IMR-90 (cell line): ENCODE data around the gene CDK11A. TPM values are rescaled to one million over a fixed set of nuclear protein-coding genes. Genes with fewer than 3 reads are reported as not detected.
A peak's percentile ranks its signal among the peaks of the same experiment; 100 is the strongest.
"Not testable (repeated sequence)": the region's sequence is repeated elsewhere in the genome, so short reads cannot be mapped to it uniquely, and the experiment has no call there.

Source experiments
- ATAC-seq: fragments of 200-7000 bp; cut with Tn5 transposase; 2 replicates; pipeline ENCODE4 v1.9.1; 2020; ENCODE audit warnings: low read depth, mild to moderate bottlenecking, moderate library complexity
- BruUV-seq: library from RNA; stranded (reverse); fragments of 400-500 nt; replicated peaks from 2 replicates; lab custom pipeline; 2021; lab: Mats Ljungman, UMichigan
- CTCF ChIA-PET: fragments of 300-600 bp; formaldehyde crosslinking; extraction: SDS; loops from one replicate; lab custom pipeline; 2021; ENCODE audit warnings: antibody characterized with exemption; lab: Yijun Ruan, JAX
- POLR2A ChIA-PET: fragments of 300-600 bp; sonication (Branson Sonifier 250); formaldehyde crosslinking; loops from one replicate; lab custom pipeline; 2022; ENCODE audit warnings: antibody characterized with exemption; ENCODE audit not compliant: unreplicated experiment; lab: Charles Lee
- DNase-seq: peaks from one replicate; pipeline ENCODE4 v3.0.0; 2013
- H2AFZ ChIP-seq: replicated peaks from 2 replicates; pipeline ENCODE3; 2013; ENCODE audit warnings: low read length, mild to moderate bottlenecking; ENCODE audit not compliant: poor library complexity
- H2AK5ac ChIP-seq: 2 replicates; pipeline ENCODE4 v1.6.1; 2013; ENCODE audit warnings: low read depth, low read length, inconsistent platforms
- H2AK9ac ChIP-seq: replicated peaks from 2 replicates; pipeline ENCODE3; 2013; ENCODE audit warnings: mild to moderate bottlenecking, low read depth, low read length, moderate library complexity; ENCODE audit not compliant: poor library complexity
- H2BK120ac ChIP-seq: 2 replicates; pipeline ENCODE4 v1.6.1; 2013; ENCODE audit warnings: low read depth, low read length, inconsistent platforms
- H2BK15ac ChIP-seq: 3 replicates; pipeline ENCODE4 v1.6.1; 2013; ENCODE audit warnings: low read depth, low read length, inconsistent platforms
- H2BK20ac ChIP-seq: 2 replicates; pipeline ENCODE4 v1.6.1; 2013; ENCODE audit warnings: low read depth, mild to moderate bottlenecking, inconsistent platforms, low read length, moderate library complexity
- H2BK5ac ChIP-seq: 2 replicates; pipeline ENCODE4 v1.6.1; 2013; ENCODE audit warnings: mild to moderate bottlenecking, low read depth, low read length, inconsistent platforms; ENCODE audit not compliant: poor library complexity, severe bottlenecking
- H3K14ac ChIP-seq: replicated peaks from 2 replicates; pipeline ENCODE4 v1.6.1; 2013; ENCODE audit warnings: low read depth, low read length, inconsistent platforms
- H3K18ac ChIP-seq: 2 replicates; pipeline ENCODE4 v1.6.1; 2013; ENCODE audit warnings: low read depth, low read length, control low read depth
- H3K23ac ChIP-seq: 2 replicates; pipeline ENCODE4 v1.6.1; 2013; ENCODE audit warnings: low read depth, low read length, inconsistent platforms
- H3K27ac ChIP-seq: 2 replicates; pipeline ENCODE4 v1.5.1; 2013; ENCODE audit warnings: mild to moderate bottlenecking, control low read depth, low read length; ENCODE audit not compliant: insufficient read depth
- H3K27me3 ChIP-seq: 2 replicates; pipeline ENCODE4 v1.6.1; 2013; ENCODE audit warnings: low read length; ENCODE audit not compliant: control insufficient read depth, insufficient read depth
- H3K36me3 ChIP-seq: 2 replicates; pipeline ENCODE4 v1.6.1; 2013; ENCODE audit warnings: low read length, mixed read lengths; ENCODE audit not compliant: control insufficient read depth, insufficient read depth
- H3K4ac ChIP-seq: 2 replicates; pipeline ENCODE4 v1.6.1; 2013; ENCODE audit warnings: low read depth, low read length, inconsistent platforms
- H3K4me1 ChIP-seq: 2 replicates; pipeline ENCODE4 v1.6.1; 2013; ENCODE audit warnings: low read length, mixed read lengths; ENCODE audit not compliant: control insufficient read depth, insufficient read depth
- H3K4me2 ChIP-seq: 2 replicates; pipeline ENCODE4 v1.6.1; 2013; ENCODE audit warnings: low read depth, mild to moderate bottlenecking, control low read depth, low read length, moderate library complexity
- H3K4me3 ChIP-seq: 2 replicates; pipeline ENCODE4 v1.5.1; 2013; ENCODE audit warnings: low read depth, mild to moderate bottlenecking, control low read depth, low read length, moderate library complexity; ENCODE audit not compliant: insufficient read depth
- H3K56ac ChIP-seq: 2 replicates; pipeline ENCODE4 v1.6.1; 2013; ENCODE audit warnings: low read length, inconsistent platforms; ENCODE audit not compliant: insufficient read depth; ENCODE audit errors: extremely low read depth
- H3K79me1 ChIP-seq, 2 experiments: 2 replicates each; pipeline ENCODE4 v1.6.1; 2013; ENCODE audit warnings: low read length in 2 of 2, inconsistent platforms in 1 of 2, low read depth in 1 of 2
- H3K9ac ChIP-seq: 2 replicates; pipeline ENCODE4 v1.6.1; 2013; ENCODE audit warnings: low read depth, low read length, control low read depth
- H3K9me1 ChIP-seq: 2 replicates; pipeline ENCODE4 v1.6.1; 2013; ENCODE audit warnings: low read length, inconsistent platforms; ENCODE audit not compliant: insufficient read depth
- H3K9me3 ChIP-seq: 2 replicates; pipeline ENCODE4 v1.6.1; 2013; ENCODE audit warnings: low read length; ENCODE audit not compliant: control insufficient read depth, insufficient read depth
- H4K20me1 ChIP-seq: 2 replicates; pipeline ENCODE4 v1.6.1; 2013; ENCODE audit warnings: low read length, inconsistent platforms; ENCODE audit not compliant: insufficient read depth
- H4K5ac ChIP-seq: 2 replicates; pipeline ENCODE4 v1.6.1; 2013; ENCODE audit warnings: mild to moderate bottlenecking, low read depth, low read length, control low read depth
- H4K8ac ChIP-seq, 2 experiments: 2 replicates each; pipeline ENCODE4 v1.6.1; 2013; ENCODE audit warnings: low read depth in 2 of 2, low read length in 2 of 2, control low read depth in 1 of 2, inconsistent platforms in 1 of 2
- H4K91ac ChIP-seq: 2 replicates; pipeline ENCODE4 v1.6.1; 2013; ENCODE audit warnings: low read depth, low read length, inconsistent platforms; ENCODE audit not compliant: insufficient read depth
- BHLHE40 ChIP-seq: fragments of 150-350 bp; IDR thresholded peaks from 2 replicates; pipeline ENCODE4 v1.6.1; 2016; ENCODE audit warnings: mild to moderate bottlenecking, low read depth, low read length
- WGBS, 2 experiments: methylation state at CpG; one replicate each; pipeline versions ENCODE4 v1.1.5 to v1.1.7; 2013; ENCODE audit warnings: missing lambda C conversion rate in 2 of 2; ENCODE audit not compliant: insufficient read length in 1 of 2; ENCODE audit errors: extremely low coverage in 2 of 2; 5-methylcytosine and 5-hydroxymethylcytosine counted together
- dilution Hi-C: fragments of 300-500 bp; cut with HindIII; formaldehyde crosslinking; loops from one replicate; pipeline ENCODE4 v1.14.3; 2018; ENCODE audit warnings: low sequenced_read_pairs; ENCODE audit not compliant: unreplicated experiment
- in situ Hi-C: fragments of 300-500 bp; cut with MboI; formaldehyde crosslinking; loops from 3 replicates; pipeline ENCODE4 v1.14.3; 2019; ENCODE audit warnings: low sequenced_read_pairs, inconsistent platforms, mixed read lengths
- intact Hi-C: fragments of 100-400 bp; cut with micrococcal nuclease; formaldehyde crosslinking; loops from 2 replicates; pipeline ENCODE4 v1.10.0; 2022
- polyA plus RNA-seq, 3 experiments: library from polyadenylated mRNA; depleted of rRNA; stranded (reverse); fragments of >200 nt; gene quantifications; 2 replicates each; pipeline ENCODE4 v1.2.3, GENCODE V29; 2012; ENCODE audit warnings: low replicate concordance in 1 of 3
- total RNA-seq: library from RNA; depleted of rRNA; stranded (reverse); fragments of >200 nt; gene quantifications from 2 replicates; pipeline ENCODE4 v1.2.3, GENCODE V29; 2012

Gene CDK11A
- total and polyA plus RNA-seq, 2 of the 4 experiments (the other 2 are of a cell fraction): 1.8 to 20.0 TPM

DNA sequence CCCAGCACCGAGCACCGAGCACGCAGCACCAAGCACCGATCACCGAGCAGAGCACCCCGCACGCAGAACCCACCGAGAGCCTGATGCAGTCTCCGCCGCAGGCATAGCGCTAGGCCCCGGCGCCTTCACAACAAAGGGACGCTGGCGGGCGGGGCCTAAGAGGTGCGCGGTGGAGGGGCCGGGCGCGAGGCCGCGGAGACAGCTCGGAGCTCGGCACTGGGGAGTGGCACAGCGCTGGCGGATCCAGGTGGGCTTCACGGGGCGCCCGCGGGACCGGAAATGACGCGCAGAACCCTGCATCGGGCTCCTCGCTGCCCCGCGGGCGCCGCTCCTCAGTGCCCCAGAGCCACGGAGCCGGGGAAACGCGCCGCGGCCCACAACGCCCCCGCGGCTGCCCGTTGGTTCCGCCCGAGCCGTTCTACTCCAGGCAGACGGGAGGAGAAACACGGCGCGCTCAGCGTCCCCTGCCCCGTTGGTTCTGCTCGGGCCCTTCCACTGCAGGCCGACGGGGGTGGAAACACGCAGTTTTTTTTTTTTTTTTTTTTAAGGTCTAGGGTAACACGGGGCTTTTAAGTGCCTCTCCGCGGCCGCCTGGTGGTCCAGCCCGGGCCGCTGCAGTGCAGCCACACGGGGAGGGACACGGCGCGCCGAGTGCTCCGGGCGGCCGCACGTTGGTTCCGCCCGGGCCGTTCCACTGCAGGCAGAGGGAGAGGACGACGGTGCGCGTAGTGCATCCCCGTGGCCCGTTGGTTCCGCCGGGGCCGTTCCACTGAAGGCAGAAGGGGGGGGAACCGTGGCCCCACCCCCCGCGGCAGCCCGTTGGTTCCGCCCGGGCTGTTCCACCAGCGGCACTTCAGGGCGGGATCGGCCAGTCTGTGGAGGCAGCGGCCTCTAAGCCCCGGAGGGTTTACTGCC, 21.8 kb upstream of the CDK11A start:
- H2AK9ac ChIP-seq, H2AK5ac ChIP-seq, H3K56ac ChIP-seq, CTCF ChIA-PET, H2BK15ac ChIP-seq, H2BK20ac ChIP-seq, in situ Hi-C loops, H3K23ac ChIP-seq, POLR2A ChIA-PET, H3K14ac ChIP-seq, dilution Hi-C loops, H3K4me1 ChIP-seq, BruUV-seq, H4K91ac ChIP-seq, H4K5ac ChIP-seq, H3K9me3 ChIP-seq, H2AFZ ChIP-seq, H3K9me1 ChIP-seq, H3K18ac ChIP-seq, H3K36me3 ChIP-seq, H3K27me3 ChIP-seq, H3K4me2 ChIP-seq, H3K79me1 ChIP-seq, H3K4ac ChIP-seq, H2BK120ac ChIP-seq, H4K20me1 ChIP-seq, intact Hi-C loops: not testable (repeated sequence)
- H3K27ac ChIP-seq: peak overlapping the region; percentile 60
- peak overlapping the region; percentile 53 for H3K9ac ChIP-seq
- peak; percentile 80 for TF ChIP-seq BHLHE40
- DNase-seq: peak; percentile 62
- peak; percentile 87 for ATAC-seq
- H4K8ac ChIP-seq: peak overlapping the region in 1 of 2 experiments; percentile 60; a peak in 1 of 4 replicates
- H2BK5ac ChIP-seq: peak overlapping the region; percentile 73
- WGBS, 2 experiments: no CpG with 5 or more reads among the region's 101 CpGs
- H3K4me3 ChIP-seq: peak overlapping the region; percentile 27

DNA sequence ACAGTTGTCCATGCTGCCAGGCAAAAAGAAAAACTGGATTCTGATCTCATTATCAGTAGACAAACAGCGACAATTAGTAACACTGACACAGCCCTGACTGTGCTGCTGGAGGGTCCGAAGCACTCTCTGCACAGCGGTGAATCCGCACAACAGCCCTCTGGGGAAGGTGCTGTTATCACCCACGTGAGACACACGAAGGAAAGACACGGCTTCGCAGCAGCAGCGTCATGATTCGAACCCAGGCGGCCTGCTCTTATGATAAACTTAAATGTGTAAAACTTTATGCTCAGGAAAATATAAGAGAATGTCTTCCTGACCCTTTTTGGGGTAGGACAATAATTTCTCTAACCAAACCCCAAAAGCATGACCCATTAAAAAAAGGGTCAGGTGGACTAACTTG, 18.4 kb upstream of the CDK11A start:
- H3K18ac ChIP-seq, H4K20me1 ChIP-seq, H3K9me3 ChIP-seq, H2AK5ac ChIP-seq, H3K14ac ChIP-seq, H3K4me3 ChIP-seq, ATAC-seq, H4K91ac ChIP-seq, BruUV-seq, dilution Hi-C loops, H3K9ac ChIP-seq, H4K8ac ChIP-seq, H3K36me3 ChIP-seq, H2BK120ac ChIP-seq, H4K5ac ChIP-seq, H3K4me2 ChIP-seq, H3K4ac ChIP-seq, H2BK15ac ChIP-seq, POLR2A ChIA-PET, H2AK9ac ChIP-seq, H3K4me1 ChIP-seq, intact Hi-C loops, H3K56ac ChIP-seq, CTCF ChIA-PET, H3K9me1 ChIP-seq, H2AFZ ChIP-seq, H3K27ac ChIP-seq, H3K79me1 ChIP-seq, H2BK5ac ChIP-seq, H3K27me3 ChIP-seq, H3K23ac ChIP-seq, H2BK20ac ChIP-seq, DNase-seq: not testable (repeated sequence)
- 96% methylated on average over 3 of the region's 11 CpGs; no CpG with 5 or more reads in 1 of the 2 experiments for WGBS, 2 experiments
- in situ Hi-C loops: loop anchor here (5.0 kb wide), 1 partner anchor 55 kb away; no protein-coding TSS in a partner anchor
